Measurements from ENCODE around the gene CTBP1.

CTBP1 gene

GRCh38 chr4:1249731-1250526 lies 999 bp upstream of the CTBP1 start:
- DNase-seq (ENCODE audit: low spot score), result no peak

- DNase-seq (ENCODE audit: low spot score), result peak; percentile 87
These were observed 309 bp upstream of the CTBP1 start for GRCh38 chr4:1249148-1249730.

- DNase-seq (ENCODE audit: low spot score), result peak; percentile 68
These were observed 1.1 kb downstream of the CTBP1 start for GRCh38 chr4:1247864-1248244.

GRCh38 chr4:1246901-1247863 lies 1.7 kb downstream of the CTBP1 start:
- DNase-seq (ENCODE audit: low spot score), result no peak

- DNase-seq (ENCODE audit: low spot score), result no peak
These were observed 2.6 kb downstream of the CTBP1 start for GRCh38 chr4:1246111-1246881.

- no peak for DNase-seq (ENCODE audit: low spot score)
These were observed 3.4 kb downstream of the CTBP1 start for GRCh38 chr4:1245481-1246051.

- DNase-seq (ENCODE audit: low spot score), result peak; percentile 43
These were observed 3.9 kb downstream of the CTBP1 start for GRCh38 chr4:1244978-1245471.

GRCh38 chr4:1244081-1244977 lies 4.6 kb downstream of the CTBP1 start:
- peak; percentile 40 for DNase-seq (ENCODE audit: low spot score)

- DNase-seq (ENCODE audit: low spot score), result no peak
These were observed 5.4 kb downstream of the CTBP1 start for GRCh38 chr4:1243451-1244080.

GRCh38 chr4:1242506-1243450 lies 6.2 kb downstream of the CTBP1 start:
- DNase-seq (ENCODE audit: low spot score), result no peak

- no peak for DNase-seq (ENCODE audit: low spot score)
These were observed 6.9 kb downstream of the CTBP1 start for GRCh38 chr4:1241936-1242505.

- no peak for DNase-seq (ENCODE audit: low spot score)
These were observed 7.4 kb downstream of the CTBP1 start for GRCh38 chr4:1241466-1241935.

GRCh38 chr4:1240721-1241465 lies 8.0 kb downstream of the CTBP1 start:
- no peak for DNase-seq (ENCODE audit: low spot score)

GRCh38 chr4:1239950-1240307 lies 9.0 kb downstream of the CTBP1 start:
- DNase-seq (ENCODE audit: low spot score), result no peak

- no peak for DNase-seq (ENCODE audit: low spot score)
These were observed 9.6 kb downstream of the CTBP1 start for GRCh38 chr4:1239141-1239949.

GRCh38 chr4:1238676-1239000 lies 10.3 kb downstream of the CTBP1 start:
- DNase-seq (ENCODE audit: low spot score), result no peak
